ENCODE results near the gene FBP2. TPM values are rescaled to one million over a fixed set of nuclear protein-coding genes. Genes with fewer than 3 reads are reported as not detected.
"Not testable (repeated sequence)": the region's sequence is repeated elsewhere in the genome, so short reads cannot be mapped to it uniquely, and the experiment has no call there.

Gene FBP2
- total and polyA plus RNA-seq, 5 donors, result 0.23 TPM; not detected in 4

DNA sequence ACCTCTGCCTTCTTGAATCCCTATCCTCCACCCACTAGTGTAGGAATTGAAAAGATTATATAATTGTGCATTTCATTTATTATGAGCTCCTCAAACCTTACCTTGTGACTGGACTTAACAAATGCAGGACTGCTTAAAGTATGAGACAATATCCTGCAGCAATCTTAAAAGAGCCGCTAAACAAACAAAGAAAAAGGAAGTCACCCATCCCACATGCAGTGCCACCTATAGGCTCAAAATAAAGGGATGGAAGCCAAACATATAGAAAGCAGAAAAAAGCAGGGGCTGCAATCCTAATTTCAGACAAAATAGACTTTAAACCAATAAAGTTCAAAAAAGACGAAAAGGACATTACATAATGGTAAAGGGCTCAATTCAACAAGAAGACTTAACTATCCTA, 30.1 kb downstream of the FBP2 start:
- intact Hi-C loops (cut with DNase I), result no loop called here
- ATAC-seq (no peak), DNase-seq (no peak)
- no peaks in the 10 kb centered on the region for H3K9me3 ChIP-seq (ENCODE audit: control insufficient read depth, low read length)
- H3K27ac ChIP-seq (ENCODE audit: low read length), result no peak overlapping the region
- no peaks in the 10 kb centered on the region for H3K27me3 ChIP-seq (ENCODE audit: control insufficient read depth, insufficient read depth)
- H3K4me3 ChIP-seq (ENCODE audit: low read length), result no peak overlapping the region
- WGBS, result 81% methylated on average over 2 of the region's 2 CpGs
- H3K4me1 ChIP-seq (ENCODE audit: control insufficient read depth, insufficient read depth, low read length), result no peaks in the 10 kb centered on the region

DNA sequence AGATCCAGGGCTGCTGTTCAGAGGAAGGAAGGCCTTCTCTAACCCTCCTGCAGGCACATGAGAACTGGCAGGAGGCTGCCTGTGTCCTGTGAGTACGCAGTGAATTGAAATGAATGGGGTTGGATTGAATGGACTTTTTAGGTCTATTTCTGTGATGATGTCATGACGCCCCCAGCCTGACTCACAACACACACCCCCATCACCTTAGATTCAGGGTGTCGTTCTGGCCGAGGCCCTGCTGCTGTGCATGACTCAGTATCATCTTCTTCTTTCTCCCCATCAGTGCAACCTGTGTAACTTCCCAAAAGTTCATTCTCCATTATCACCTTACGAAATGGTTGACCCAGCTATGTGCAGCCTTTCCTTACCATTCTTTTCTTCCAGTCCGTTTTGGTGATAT, 33.4 kb downstream of the FBP2 start:
- ATAC-seq, result no peak
- H3K4me1 ChIP-seq (ENCODE audit: control insufficient read depth, insufficient read depth, low read length), result no peaks in the 10 kb centered on the region
- no peaks in the 10 kb centered on the region for H3K9me3 ChIP-seq (ENCODE audit: control insufficient read depth, low read length)
- 92% methylated on average over 6 of the region's 6 CpGs for WGBS
- intact Hi-C loops (cut with DNase I), result no loop called here
- no peak overlapping the region for H3K4me3 ChIP-seq (ENCODE audit: low read length)
- no peaks in the 10 kb centered on the region for H3K27me3 ChIP-seq (ENCODE audit: control insufficient read depth, insufficient read depth)
- no peak for DNase-seq
- no peak overlapping the region for H3K27ac ChIP-seq (ENCODE audit: low read length)

DNA sequence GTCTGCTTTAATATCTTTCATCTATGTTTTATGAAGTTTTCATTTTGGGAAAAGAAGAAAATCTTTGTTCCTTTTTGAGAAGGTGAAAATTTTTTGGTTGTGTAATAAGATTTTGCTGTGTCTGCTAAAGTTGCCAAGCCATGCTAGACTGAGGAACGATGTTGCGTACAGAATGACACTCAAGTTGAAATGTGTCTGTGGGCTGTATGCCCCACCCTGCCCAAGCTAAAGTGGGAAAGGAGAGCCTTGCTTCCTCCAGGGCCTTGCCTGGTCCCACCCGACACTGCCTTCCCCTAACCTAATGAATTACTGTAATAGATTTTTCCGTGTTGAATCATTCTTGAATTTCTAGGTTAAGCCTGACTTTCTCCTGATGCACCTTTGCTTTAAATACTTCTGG, 36.2 kb downstream of the FBP2 start:
- WGBS, result 90% methylated on average over 4 of the region's 4 CpGs
- intact Hi-C loops (cut with DNase I), result no loop called here
- Histone ChIP-seq H3K27ac (ENCODE audit: low read length) (no peak overlapping the region), H3K27me3 (ENCODE audit: control insufficient read depth, insufficient read depth) (no peaks in the 10 kb centered on the region), H3K9me3 (ENCODE audit: control insufficient read depth, low read length) (no peaks in the 10 kb centered on the region), H3K4me3 (ENCODE audit: low read length) (no peak overlapping the region), H3K4me1 (ENCODE audit: control insufficient read depth, insufficient read depth, low read length) (no peaks in the 10 kb centered on the region)
- no peak for DNase-seq
- no peak for ATAC-seq

GRCh38 chr9:94554439-94555331, 38.9 kb downstream of the FBP2 start, which contains the start of gene PCAT7:
PCAT7 (plus strand) TSS chr9:94555083.
- peak; percentile 67 to 85 for ATAC-seq
- no peaks in the 10 kb centered on the region for H3K9me3 ChIP-seq (ENCODE audit: control insufficient read depth, low read length)
- DNase-seq, result peak in 2 of 3 donors; percentile 60 to 72
- WGBS, result 86% methylated on average over 40 of the region's 40 CpGs
- H3K27me3 ChIP-seq (ENCODE audit: control insufficient read depth, insufficient read depth), result no peaks in the 10 kb centered on the region
- no peaks in the 10 kb centered on the region for H3K4me1 ChIP-seq (ENCODE audit: control insufficient read depth, insufficient read depth, low read length)
- no peak within 1 kb of the TSS for H3K27ac ChIP-seq (ENCODE audit: low read length)
- intact Hi-C loops (cut with DNase I), result no loop called here
- no peak within 1 kb of the TSS for H3K4me3 ChIP-seq (ENCODE audit: low read length)

GRCh38 chr9:94554078-94554438, 39.6 kb downstream of the FBP2 start:
- H3K27me3 ChIP-seq (ENCODE audit: control insufficient read depth, insufficient read depth), result no peaks in the 10 kb centered on the region
- no peaks in the 10 kb centered on the region for H3K9me3 ChIP-seq (ENCODE audit: control insufficient read depth, low read length)
- intact Hi-C loops (cut with DNase I), result no loop called here
- peak in 1 of 3 donors; percentile 28 for DNase-seq
- no peaks in the 10 kb centered on the region for H3K4me1 ChIP-seq (ENCODE audit: control insufficient read depth, insufficient read depth, low read length)
- no peak overlapping the region for H3K4me3 ChIP-seq (ENCODE audit: low read length)
- 89% methylated on average over 16 of the region's 16 CpGs for WGBS
- ATAC-seq, result no peak
- no peak overlapping the region for H3K27ac ChIP-seq (ENCODE audit: low read length)

DNA sequence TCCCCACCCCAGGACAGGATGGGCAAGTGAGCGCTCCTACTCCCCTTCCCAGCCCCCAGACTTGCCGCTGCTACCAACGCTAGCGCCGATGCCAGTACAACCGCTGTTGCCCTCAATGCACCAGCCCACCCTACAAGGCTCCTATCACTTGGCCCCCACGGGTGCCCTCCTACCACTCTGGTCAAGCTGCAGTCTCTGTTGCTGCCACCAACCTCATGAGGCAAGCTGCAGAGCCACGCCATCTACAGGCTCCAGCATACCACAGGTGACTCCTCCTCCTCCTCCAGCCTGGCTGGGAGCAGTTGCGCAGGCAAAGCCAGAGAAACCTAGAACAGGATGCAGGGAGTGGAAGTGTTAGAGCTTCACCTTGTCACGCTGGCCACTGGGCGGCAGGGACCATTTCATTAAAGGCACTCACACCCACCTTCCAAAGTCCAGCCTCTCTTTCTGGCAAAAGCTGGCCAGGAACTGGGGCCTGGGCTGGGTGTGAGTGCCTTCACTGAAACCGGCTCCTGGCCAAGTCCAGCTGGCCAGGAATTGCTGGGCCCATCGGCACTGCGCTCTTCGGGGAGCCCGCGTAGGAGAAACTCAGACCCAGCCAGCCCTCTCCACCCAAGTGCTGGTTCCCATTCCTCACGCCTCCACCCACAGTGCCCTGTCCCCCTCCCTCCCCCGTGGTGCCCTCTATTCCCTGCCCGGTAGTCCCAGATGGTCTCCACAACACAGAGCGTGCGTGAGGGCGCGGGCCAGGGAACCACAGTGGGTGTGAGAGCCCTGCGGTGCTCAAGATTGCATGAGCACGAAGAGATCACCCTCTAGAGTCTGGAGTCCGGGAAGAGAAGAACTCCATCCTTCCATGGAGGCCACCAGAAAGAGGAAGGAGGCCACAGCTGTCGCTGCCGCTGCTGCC, 40.3 kb downstream of the FBP2 start:
- DNase-seq, result peak in 1 of 3 donors; percentile 30
- no peaks in the 10 kb centered on the region for H3K9me3 ChIP-seq (ENCODE audit: control insufficient read depth, low read length)
- ATAC-seq, result peak in 1 of 2 donors; percentile 29
- no peak overlapping the region for H3K4me3 ChIP-seq (ENCODE audit: low read length)
- H3K27ac ChIP-seq (ENCODE audit: low read length), result no peak overlapping the region
- intact Hi-C loops (cut with DNase I), result no loop called here
- H3K4me1 ChIP-seq (ENCODE audit: control insufficient read depth, insufficient read depth, low read length), result no peaks in the 10 kb centered on the region
- no peaks in the 10 kb centered on the region for H3K27me3 ChIP-seq (ENCODE audit: control insufficient read depth, insufficient read depth)
- WGBS, result 93% methylated on average over 29 of the region's 29 CpGs

DNA sequence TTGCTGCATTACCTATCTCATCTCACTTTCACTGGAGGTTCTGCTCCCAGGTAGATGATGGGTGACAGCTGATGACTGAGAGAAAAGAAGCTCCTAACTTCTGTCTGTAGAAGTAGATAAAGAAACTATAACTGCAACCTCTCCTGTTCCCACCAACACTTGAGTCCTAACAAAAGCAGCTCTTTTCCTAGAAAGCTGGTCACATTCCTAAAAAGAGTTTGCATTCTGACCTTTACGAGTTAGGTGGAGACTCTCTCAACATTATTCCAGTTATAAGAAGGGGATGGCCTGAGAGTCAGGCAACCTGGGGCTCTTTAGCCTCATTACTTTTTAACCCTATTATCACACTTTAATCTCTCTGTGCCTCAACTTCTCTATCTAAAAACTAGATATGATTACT, 47.7 kb downstream of the FBP2 start:
- no peaks in the 10 kb centered on the region for H3K4me1 ChIP-seq (ENCODE audit: control insufficient read depth, insufficient read depth, low read length)
- H3K27me3 ChIP-seq (ENCODE audit: control insufficient read depth, insufficient read depth), result no peaks in the 10 kb centered on the region
- no peaks in the 10 kb centered on the region for H3K9me3 ChIP-seq (ENCODE audit: control insufficient read depth, low read length)
- H3K4me3 ChIP-seq (ENCODE audit: low read length), result no peak overlapping the region
- DNase-seq (no peak), ATAC-seq (no peak)
- 42% methylated on average over 1 of the region's 1 CpG for WGBS
- intact Hi-C loops (cut with DNase I), result no loop called here
- no peak overlapping the region for H3K27ac ChIP-seq (ENCODE audit: low read length)

DNA sequence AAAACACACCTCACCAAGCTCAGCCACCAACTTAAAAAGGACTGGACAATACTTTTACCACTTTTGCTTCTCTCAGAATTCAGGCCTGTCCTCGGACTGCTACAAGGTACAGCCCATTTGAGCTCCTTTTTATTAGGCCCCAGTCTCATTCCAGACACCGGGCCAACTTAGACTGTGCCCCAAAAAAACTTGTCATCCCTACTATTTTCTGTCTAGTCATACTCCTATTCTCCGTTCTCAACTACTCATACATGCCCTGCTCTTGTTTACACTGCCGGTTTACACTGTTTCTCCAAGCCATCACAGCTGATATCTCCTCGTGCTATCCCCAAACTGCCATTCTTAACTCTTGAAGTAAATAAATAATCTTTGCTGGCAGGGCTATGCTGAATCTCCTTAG, 49.3 kb downstream of the FBP2 start:
- DNase-seq; H3K4me1 ChIP-seq (ENCODE audit: control insufficient read depth, insufficient read depth, low read length); H3K9me3 ChIP-seq (ENCODE audit: control insufficient read depth, low read length); intact Hi-C loops (cut with DNase I); H3K27ac ChIP-seq (ENCODE audit: low read length); ATAC-seq; H3K4me3 ChIP-seq (ENCODE audit: low read length); H3K27me3 ChIP-seq (ENCODE audit: control insufficient read depth, insufficient read depth): not testable (repeated sequence)
- 88% methylated on average over 2 of the region's 5 CpGs for WGBS

- 79% methylated on average over 4 of the region's 4 CpGs for WGBS
- intact Hi-C loops (cut with DNase I), result no loop called here
Observed at GRCh38 chr9:94538908-94539307, 54.7 kb downstream of the FBP2 start.

GRCh38 chr9:94534901-94535300, 58.7 kb downstream of the FBP2 start:
- Histone ChIP-seq H3K27ac (ENCODE audit: low read length) (no peak overlapping the region), H3K4me1 (ENCODE audit: control insufficient read depth, insufficient read depth, low read length) (no peaks in the 10 kb centered on the region), H3K9me3 (ENCODE audit: control insufficient read depth, low read length) (no peaks in the 10 kb centered on the region), H3K27me3 (ENCODE audit: control insufficient read depth, insufficient read depth) (no peaks in the 10 kb centered on the region), H3K4me3 (ENCODE audit: low read length) (no peak overlapping the region)
- intact Hi-C loops (cut with DNase I), result no loop called here
- no peak for ATAC-seq
- 76% methylated on average over 4 of the region's 4 CpGs for WGBS
- DNase-seq, result no peak

More at GRCh38 chr9:94538908-94539307, 54.7 kb downstream of the FBP2 start:
- Histone ChIP-seq H3K27me3 (ENCODE audit: control insufficient read depth, insufficient read depth) (no peaks in the 10 kb centered on the region), H3K4me1 (ENCODE audit: control insufficient read depth, insufficient read depth, low read length) (no peaks in the 10 kb centered on the region), H3K27ac (ENCODE audit: low read length) (no peak overlapping the region), H3K4me3 (ENCODE audit: low read length) (no peak overlapping the region), H3K9me3 (ENCODE audit: control insufficient read depth, low read length) (no peaks in the 10 kb centered on the region)
- DNase-seq (no peak), ATAC-seq (no peak)

DNA sequence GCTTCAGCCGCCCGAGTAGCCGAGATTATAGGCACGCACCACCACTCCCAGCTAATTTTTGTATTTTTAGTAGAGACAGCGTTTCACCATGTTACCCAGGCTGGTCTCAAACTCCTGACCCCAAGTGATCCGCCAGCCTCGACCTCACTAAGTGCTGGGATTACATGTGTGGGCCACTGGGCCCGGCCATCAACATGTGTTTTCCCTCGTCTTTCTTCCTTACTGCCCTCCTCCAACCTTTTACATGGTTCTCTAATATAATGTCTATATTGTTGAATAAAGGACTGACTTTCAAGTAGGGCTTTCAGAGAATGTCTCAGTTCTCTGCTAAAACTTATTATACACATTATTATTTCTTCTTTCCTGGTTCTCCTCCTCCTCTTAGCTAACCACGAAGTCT, 60.0 kb downstream of the FBP2 start:
- ATAC-seq (no peak), DNase-seq (no peak)
- intact Hi-C loops (cut with DNase I), result no loop called here
- H3K9me3 ChIP-seq (ENCODE audit: control insufficient read depth, low read length), result no peaks in the 10 kb centered on the region
- no peak overlapping the region for H3K27ac ChIP-seq (ENCODE audit: low read length)
- 85% methylated on average over 10 of the region's 10 CpGs for WGBS
- H3K4me3 ChIP-seq (ENCODE audit: low read length), result no peak overlapping the region
- H3K27me3 ChIP-seq (ENCODE audit: control insufficient read depth, insufficient read depth), result no peaks in the 10 kb centered on the region
- H3K4me1 ChIP-seq (ENCODE audit: control insufficient read depth, insufficient read depth, low read length), result no peaks in the 10 kb centered on the region

All from right cardiac atrium (tissue), 5 donors.